ENCODE data around the gene A4GNT. TPM values are rescaled to one million over a fixed set of nuclear protein-coding genes. Genes with fewer than 3 reads are reported as not detected.

Gene A4GNT
- total RNA-seq, 1 donor from 2014 or later: 3.1 TPM

Other genes with a start within 250 kb of the A4GNT start
- 19.5 and 22.2 TPM in 2 replicates for gene CLDN18, start 122.2 kb downstream of the A4GNT start, total RNA-seq
- gene DZIP1L, start 16.8 kb downstream of the A4GNT start, total RNA-seq: 81.9 and 85.7 TPM in 2 replicates
- 31.8 and 34.2 TPM in 2 replicates for gene DBR1, start 42.5 kb upstream of the A4GNT start, total RNA-seq
- gene ARMC8, start 54.9 kb upstream of the A4GNT start, total RNA-seq: 57.4 and 71.3 TPM in 2 replicates
- 2.3 and 2.4 TPM in 2 replicates for gene NME9, start 197.5 kb upstream of the A4GNT start, total RNA-seq
- 25.1 and 27.7 TPM in 2 replicates for gene MRAS, start 216.2 kb upstream of the A4GNT start, total RNA-seq

Measured in progenitor cell of endocrine pancreas (in vitro differentiated cells).